Progenitor cell of endocrine pancreas (in vitro differentiated cells): Measurements from ENCODE around the gene PTPRM. TPM values are rescaled to one million over a fixed set of nuclear protein-coding genes. Genes with fewer than 3 reads are reported as not detected.

ENCODE experiments used
- DNase-seq: peaks from one replicate; pipeline ENCODE4 v3.0.0; 2021; ENCODE audit warnings: low spot score; ENCODE audit not compliant: unreplicated experiment
- H3K27ac Mint-ChIP-seq: 2 replicates; pipeline ENCODE4 v1.8.0; 2021; ENCODE audit warnings: mild to moderate bottlenecking, moderate library complexity, mixed read lengths
- H3K27me3 Mint-ChIP-seq: 2 replicates; pipeline ENCODE4 v1.8.0; 2021; ENCODE audit warnings: mixed read lengths
- H3K36me3 Mint-ChIP-seq: 2 replicates; pipeline ENCODE4 v1.8.0; 2022; ENCODE audit warnings: mixed read lengths; ENCODE audit not compliant: insufficient read depth
- H3K4me1 Mint-ChIP-seq: 2 replicates; pipeline ENCODE4 v1.8.0; 2021; ENCODE audit warnings: low read depth, mixed read lengths
- H3K4me3 Mint-ChIP-seq: 2 replicates; pipeline ENCODE4 v1.8.0; 2021; ENCODE audit warnings: low read depth, mild to moderate bottlenecking, moderate library complexity, mixed read lengths
- H3K9me3 Mint-ChIP-seq: 2 replicates; pipeline ENCODE4 v1.8.0; 2021; ENCODE audit warnings: low read depth, mixed read lengths
- CTCF ChIP-seq: fragments of 200-600 bp; sonication (generic); IDR thresholded peaks from one replicate; pipeline ENCODE4 v1.5.0; 2021; ENCODE audit warnings: antibody characterized with exemption, mild to moderate bottlenecking; ENCODE audit not compliant: unreplicated experiment
- total RNA-seq: library from RNA; stranded (reverse); gene quantifications from 2 replicates; pipeline ENCODE4 v1.2.1, GENCODE V29; 2021

The PTPRM gene
- total RNA-seq, 1 donor from 2014 or later, result 23.2 TPM

GRCh38 chr18:7559709-7560319, 7.3 kb upstream of the PTPRM start:
- H3K36me3 Mint-ChIP-seq, result no peaks in the 10 kb centered on the region

GRCh38 chr18:7561909-7562460, 5.1 kb upstream of the PTPRM start:
- peaks cover 17% of the 10 kb centered on the region for H3K27me3 Mint-ChIP-seq
- H3K36me3 Mint-ChIP-seq, result no peaks in the 10 kb centered on the region
- H3K9me3 Mint-ChIP-seq, result no peaks in the 10 kb centered on the region
- no peak overlapping the region for H3K27ac Mint-ChIP-seq
- DNase-seq, result no peak
- no peak overlapping the region for H3K4me3 Mint-ChIP-seq
- H3K4me1 Mint-ChIP-seq, result peaks cover 1% of the 10 kb centered on the region
- TF ChIP-seq CTCF, result no peak

More at GRCh38 chr18:7559709-7560319, 7.3 kb upstream of the PTPRM start:
- Mint-ChIP-seq H3K4me1 (no peaks in the 10 kb centered on the region), H3K4me3 (no peak overlapping the region), H3K9me3 (no peaks in the 10 kb centered on the region), H3K27ac (no peak overlapping the region), H3K27me3 (peaks cover 7% of the 10 kb centered on the region)
- no peak for DNase-seq
- no peak for TF ChIP-seq CTCF

- Mint-ChIP-seq H3K4me1 (peaks cover 1% of the 10 kb centered on the region), H3K9me3 (no peaks in the 10 kb centered on the region), H3K27ac (no peak overlapping the region), H3K27me3 (peaks cover 17% of the 10 kb centered on the region), H3K4me3 (no peak overlapping the region), H3K36me3 (no peaks in the 10 kb centered on the region)
- TF ChIP-seq CTCF, result no peak
- DNase-seq, result no peak
Observed at GRCh38 chr18:7562491-7562890, 4.6 kb upstream of the PTPRM start.

- Mint-ChIP-seq H3K27me3 (peaks cover 17% of the 10 kb centered on the region), H3K27ac (no peak overlapping the region), H3K4me1 (peaks cover 8% of the 10 kb centered on the region), H3K36me3 (no peaks in the 10 kb centered on the region), H3K4me3 (peak overlapping the region; percentile 76), H3K9me3 (no peaks in the 10 kb centered on the region)
- TF ChIP-seq CTCF, result no peak
- DNase-seq, result no peak
Observed at GRCh38 chr18:7565677-7566076, 1.4 kb upstream of the PTPRM start.

GRCh38 chr18:7566244-7566566, 911 bp upstream of the PTPRM start:
- peaks cover 17% of the 10 kb centered on the region for H3K27me3 Mint-ChIP-seq
- peak overlapping the region; percentile 76 for H3K4me3 Mint-ChIP-seq
- no peaks in the 10 kb centered on the region for H3K9me3 Mint-ChIP-seq
- TF ChIP-seq CTCF, result no peak
- peaks cover 8% of the 10 kb centered on the region for H3K4me1 Mint-ChIP-seq
- no peak for DNase-seq
- no peak overlapping the region for H3K27ac Mint-ChIP-seq
- no peaks in the 10 kb centered on the region for H3K36me3 Mint-ChIP-seq
